ENCODE measurements around the gene CAPZA1. TPM values are rescaled to one million over a fixed set of nuclear protein-coding genes. Genes with fewer than 3 reads are reported as not detected.
A peak's percentile ranks its signal among the peaks of the same experiment; 100 is the strongest.

The CAPZA1 gene
- total and polyA plus RNA-seq, 10 donors, result 105 to 354 (median 196) TPM

- peak overlapping the region in 1 of 8 donors; percentile 5 for H3K27ac ChIP-seq
- intact Hi-C loops (cut with DNase I; ENCODE audit: low total_unique reads), result loop anchor here (10.0 kb wide), 1 partner anchor 48 kb away; the partner anchor contains the start of gene MOV10
- H3K27me3 ChIP-seq (replicated peaks in 1 of 7), result no peaks in the 10 kb centered on the region
- no peak for DNase-seq
- H3K36me3 ChIP-seq, result peaks cover 0 to 66% (median 5%) of the 10 kb centered on the region in 6 donors
- H3K9me3 ChIP-seq, result no peaks in the 10 kb centered on the region
- H3K4me3 ChIP-seq, result no peak overlapping the region
- peaks cover 51 to 100% (median 97%) of the 10 kb centered on the region in 6 donors for H3K4me1 ChIP-seq
- TF ChIP-seq POLR2A (IDR thresholded peaks at IDR 0.05) (no peak), CTCF (IDR thresholded peaks at IDR 0.05 in 8 of 11, conservative IDR thresholded peaks at IDR 0.05 in 3 of 11) (no peak), POLR2AphosphoS5 (IDR thresholded peaks at IDR 0.05) (no peak)
Measured at GRCh38 chr1:112626887-112627286, 7.3 kb downstream of the CAPZA1 start.

DNA sequence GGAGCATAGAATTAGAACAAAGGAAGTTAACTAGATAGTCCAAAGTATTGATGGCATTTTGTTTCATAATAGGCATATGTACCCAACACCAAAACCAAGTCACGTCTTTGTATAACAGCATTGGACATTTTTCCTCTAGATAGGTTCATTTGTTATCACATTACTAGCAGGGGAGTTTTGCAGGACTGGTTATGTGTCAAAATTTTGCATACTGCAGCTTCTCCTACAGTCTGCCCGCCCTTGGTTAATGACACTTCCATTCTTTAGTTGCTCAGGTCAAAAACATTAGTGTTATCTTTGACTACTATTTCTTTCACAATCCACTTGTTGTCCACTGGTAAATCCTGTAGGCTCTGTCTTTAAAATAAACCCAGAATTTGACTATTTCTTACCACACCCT, 8.9 kb downstream of the CAPZA1 start:
- peaks cover 40 to 100% (median 97%) of the 10 kb centered on the region in 6 donors for H3K4me1 ChIP-seq
- no peaks in the 10 kb centered on the region for H3K27me3 ChIP-seq (replicated peaks in 1 of 7)
- no peak overlapping the region for H3K27ac ChIP-seq
- H3K9me3 ChIP-seq, result no peaks in the 10 kb centered on the region
- intact Hi-C loops (cut with DNase I; ENCODE audit: low total_unique reads), result loop anchor here (10.0 kb wide), 1 partner anchor 46 kb away; the partner anchor contains the start of gene MOV10
- peaks cover 0 to 63% (median 6%) of the 10 kb centered on the region in 6 donors for H3K36me3 ChIP-seq
- no peak for TF ChIP-seq CTCF (IDR thresholded peaks at IDR 0.05 in 8 of 11, conservative IDR thresholded peaks at IDR 0.05 in 3 of 11)
- TF ChIP-seq POLR2AphosphoS5 (IDR thresholded peaks at IDR 0.05), result no peak
- 70 to 82% (median 80%) methylated on average over 2 of the region's 2 CpGs for WGBS, 5 donors
- no peak overlapping the region for H3K4me3 ChIP-seq
- no peak for DNase-seq

GRCh38 chr1:112629256-112629655, 9.6 kb downstream of the CAPZA1 start:
- H3K27me3 ChIP-seq (replicated peaks in 1 of 7), result no peaks in the 10 kb centered on the region
- H3K27ac ChIP-seq, result peak overlapping the region in 1 of 8 donors; percentile 7
- no peak overlapping the region for H3K4me3 ChIP-seq
- TF ChIP-seq CTCF (IDR thresholded peaks at IDR 0.05 in 8 of 11, conservative IDR thresholded peaks at IDR 0.05 in 3 of 11) (no peak), POLR2AphosphoS5 (IDR thresholded peaks at IDR 0.05) (no peak), POLR2A (IDR thresholded peaks at IDR 0.05) (no peak)
- intact Hi-C loops (cut with DNase I; ENCODE audit: low total_unique reads), result loop anchor here (10.0 kb wide), 1 partner anchor 46 kb away; the partner anchor contains the start of gene MOV10
- peaks cover 39 to 100% (median 98%) of the 10 kb centered on the region in 6 donors for H3K4me1 ChIP-seq
- no peaks in the 10 kb centered on the region for H3K9me3 ChIP-seq
- no peak for DNase-seq
- peaks cover 0 to 63% (median 6%) of the 10 kb centered on the region in 6 donors for H3K36me3 ChIP-seq

- Histone ChIP-seq H3K27ac (peak overlapping the region in 3 of 8 donors; percentile 11 to 57 (median 11)), H3K9me3 (no peaks in the 10 kb centered on the region), H3K36me3 (peaks cover 0 to 46% (median 9%) of the 10 kb centered on the region in 6 donors), H3K27me3 (replicated peaks in 1 of 7) (no peaks in the 10 kb centered on the region), H3K4me3 (no peak overlapping the region), H3K4me1 (peaks cover 44 to 100% (median 93%) of the 10 kb centered on the region in 6 donors)
- TF ChIP-seq POLR2AphosphoS5 (IDR thresholded peaks at IDR 0.05), result no peak
- TF ChIP-seq CTCF (IDR thresholded peaks at IDR 0.05 in 8 of 11, conservative IDR thresholded peaks at IDR 0.05 in 3 of 11), result no peak
- no peak for TF ChIP-seq POLR2A (IDR thresholded peaks at IDR 0.05)
- 82 to 90% (median 88%) methylated on average over 2 of the region's 2 CpGs for WGBS, 5 donors
- intact Hi-C loops (cut with DNase I; ENCODE audit: low total_unique reads), result no loop called here
- DNase-seq, result no peak
Measured at GRCh38 chr1:112633628-112634027, 14.0 kb downstream of the CAPZA1 start.
